Measurements from ENCODE around the gene TK1. TPM values are rescaled to one million over a fixed set of nuclear protein-coding genes. Genes with fewer than 3 reads are reported as not detected.
A peak's percentile ranks its signal among the peaks of the same experiment; 100 is the strongest.

Gene TK1
- polyA plus RNA-seq, 1 of the 3 experiments (the other 2 are of a cell fraction), result 112 TPM

- Histone ChIP-seq H3K9ac (no peak overlapping the region), H3K4me1 (ENCODE audit: control insufficient read depth in 1 of 2, insufficient read depth in 2 of 2, low read depth in 1 of 2, low read length in 1 of 2) (peaks cover 8 to 50% of the 10 kb centered on the region in 2 experiments; a peak in 3 of 4 replicates), H4K20me1 (ENCODE audit: insufficient read depth) (peaks cover 4% of the 10 kb centered on the region; the same call in 1 of the 2 replicates), H2AFZ (ENCODE audit: low read depth) (peak overlapping the region; percentile 73), H3K9me3 (no peaks in the 10 kb centered on the region), H3K4me2 (no peak overlapping the region), H3K4me3 (ENCODE audit: low read depth in 2 of 2, low read length in 1 of 2) (no peak overlapping the region), H3F3A (replicated peaks; ENCODE audit: insufficient read depth) (peaks cover 35% of the 10 kb centered on the region), H3K27ac (ENCODE audit: low read depth in 2 of 2, low read length in 1 of 2) (peak overlapping the region in 1 of 2 experiments; percentile 98; a peak in 3 of 4 replicates), H3K9me2 (no peaks in the 10 kb centered on the region), H3K36me3 (replicated peaks in 1 of 2; ENCODE audit: control insufficient read depth in 1 of 2, insufficient read depth in 2 of 2, low read length in 1 of 2) (peaks cover 6% of the 10 kb centered on the region in 2 experiments), H3K79me2 (ENCODE audit: insufficient read depth) (peaks cover 29% of the 10 kb centered on the region; the same call in 1 of the 2 replicates), H3K27me3 (ENCODE audit: insufficient read depth) (no peaks in the 10 kb centered on the region)
- CTCF ChIA-PET, result interaction anchor here (0.8 to 13.9 kb wide), 15 partner anchors 9 to 210 kb away, joined by 3 to 196 read pairs (median 4); partner anchors contain the start of genes AFMID and TK1
- POLR2A ChIA-PET, result interaction anchor here (0.5 to 3.5 kb wide), 5 partner anchors 13 to 40 kb away, joined by 3 to 16 read pairs (median 5); no protein-coding TSS in a partner anchor
- no peak for DNase-seq
- 88% methylated on average over 3 of the region's 3 CpGs for WGBS (ENCODE audit: low lambda C conversion rate)
- TF ChIP-seq REST (IDR thresholded peaks at IDR 0.05; ENCODE audit: low read depth, low read length) (no peak), USF2 (IDR thresholded peaks at IDR 0.05; ENCODE audit: borderline replicate concordance, low read depth, low read length) (0 out of 2 replicates have a peak, but pooled peaks have one; percentile 10)
Measured at GRCh38 chr17:78223765-78224164, 36.9 kb upstream of the TK1 start.

GRCh38 chr17:78223061-78223460 lies 36.2 kb upstream of the TK1 start:
- H3K4me3 ChIP-seq (ENCODE audit: low read depth in 2 of 2, low read length in 1 of 2), result no peak overlapping the region
- H3K27me3 ChIP-seq (ENCODE audit: insufficient read depth), result no peaks in the 10 kb centered on the region
- peaks cover 8 to 50% of the 10 kb centered on the region in 2 experiments; a peak in 3 of 4 replicates for H3K4me1 ChIP-seq (ENCODE audit: control insufficient read depth in 1 of 2, insufficient read depth in 2 of 2, low read depth in 1 of 2, low read length in 1 of 2)
- CTCF ChIA-PET, result interaction anchor here (0.8 to 13.9 kb wide), 8 partner anchors 8 to 199 kb away, joined by 3 to 196 read pairs (median 4); no protein-coding TSS in a partner anchor
- peak overlapping the region in 1 of 2 experiments; percentile 98; a peak in 2 of 4 replicates for H3K27ac ChIP-seq (ENCODE audit: low read depth in 2 of 2, low read length in 1 of 2)
- WGBS (ENCODE audit: low lambda C conversion rate), result 91% methylated on average over 4 of the region's 4 CpGs
- H3K9ac ChIP-seq, result no peak overlapping the region
- H3K4me2 ChIP-seq, result no peak overlapping the region
- POLR2A ChIA-PET, result interaction anchor here (0.8 to 1.1 kb wide), 2 partner anchors 27 to 34 kb away, joined by 3 read pairs; no protein-coding TSS in a partner anchor
- H3F3A ChIP-seq (replicated peaks; ENCODE audit: insufficient read depth), result peaks cover 35% of the 10 kb centered on the region
- 0 out of 2 replicates have a peak overlapping the region, but pooled peaks have one; percentile 73 for H2AFZ ChIP-seq (ENCODE audit: low read depth)
- H4K20me1 ChIP-seq (ENCODE audit: insufficient read depth), result peaks cover 4% of the 10 kb centered on the region; the same call in 1 of the 2 replicates
- H3K9me3 ChIP-seq, result no peaks in the 10 kb centered on the region
- peaks cover 36% of the 10 kb centered on the region for H3K79me2 ChIP-seq (ENCODE audit: insufficient read depth)
- peaks cover 6 to 10% of the 10 kb centered on the region in 2 experiments for H3K36me3 ChIP-seq (replicated peaks in 1 of 2; ENCODE audit: control insufficient read depth in 1 of 2, insufficient read depth in 2 of 2, low read length in 1 of 2)
- DNase-seq, result no peak
- H3K9me2 ChIP-seq, result no peaks in the 10 kb centered on the region
- no peak for TF ChIP-seq GABPA (IDR thresholded peaks at IDR 0.05; ENCODE audit: low read depth)
- no peak for TF ChIP-seq EP300 (IDR thresholded peaks at IDR 0.05; ENCODE audit: borderline replicate concordance in 1 of 2, low read depth in 1 of 2, low read length in 1 of 2)
- no peak for TF ChIP-seq REST (IDR thresholded peaks at IDR 0.05; ENCODE audit: low read depth, low read length)
- no peak for TF ChIP-seq USF2 (IDR thresholded peaks at IDR 0.05; ENCODE audit: borderline replicate concordance, low read depth, low read length)
- no peak for TF ChIP-seq IRF3 (IDR thresholded peaks at IDR 0.05; ENCODE audit: low read depth, low read length)
- no peak for TF ChIP-seq FOXJ3 (CRISPR knock-in tag; IDR thresholded peaks at IDR 0.05)
- TF ChIP-seq, protein P1, sequence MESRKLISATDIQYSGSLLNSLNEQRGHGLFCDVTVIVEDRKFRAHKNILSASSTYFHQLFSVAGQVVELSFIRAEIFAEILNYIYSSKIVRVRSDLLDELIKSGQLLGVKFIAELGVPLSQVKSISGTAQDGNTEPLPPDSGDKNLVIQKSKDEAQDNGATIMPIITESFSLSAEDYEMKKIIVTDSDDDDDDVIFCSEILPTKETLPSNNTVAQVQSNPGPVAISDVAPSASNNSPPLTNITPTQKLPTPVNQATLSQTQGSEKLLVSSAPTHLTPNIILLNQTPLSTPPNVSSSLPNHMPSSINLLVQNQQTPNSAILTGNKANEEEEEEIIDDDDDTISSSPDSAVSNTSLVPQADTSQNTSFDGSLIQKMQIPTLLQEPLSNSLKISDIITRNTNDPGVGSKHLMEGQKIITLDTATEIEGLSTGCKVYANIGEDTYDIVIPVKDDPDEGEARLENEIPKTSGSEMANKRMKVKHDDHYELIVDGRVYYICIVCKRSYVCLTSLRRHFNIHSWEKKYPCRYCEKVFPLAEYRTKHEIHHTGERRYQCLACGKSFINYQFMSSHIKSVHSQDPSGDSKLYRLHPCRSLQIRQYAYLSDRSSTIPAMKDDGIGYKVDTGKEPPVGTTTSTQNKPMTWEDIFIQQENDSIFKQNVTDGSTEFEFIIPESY (IDR thresholded peaks at IDR 0.05; ENCODE audit: borderline replicate concordance, low read depth), result no peak
- no peak for TF ChIP-seq USF1 (IDR thresholded peaks at IDR 0.05; ENCODE audit: borderline replicate concordance, low read depth)
- TF ChIP-seq RCOR1 (IDR thresholded peaks at IDR 0.05; ENCODE audit: low read length), result no peak

Data from SK-N-SH (cell line).